Osteoblast (primary cell): ENCODE results near the gene GPATCH3. TPM values are rescaled to one million over a fixed set of nuclear protein-coding genes. Genes with fewer than 3 reads are reported as not detected.
A peak's percentile ranks its signal among the peaks of the same experiment; 100 is the strongest.

Experiments
- DNase-seq: peaks from one replicate; pipeline ENCODE4 v3.0.0; 2011; ENCODE audit warnings: low spot score, mixed read lengths; ENCODE audit not compliant: insufficient read length; ENCODE audit errors: missing footprints
- H2AFZ ChIP-seq: 2 replicates; pipeline ENCODE4 v1.6.0; 2011; ENCODE audit warnings: mild to moderate bottlenecking, low read length
- H3K27ac ChIP-seq: 2 replicates; pipeline ENCODE4 v1.5.1; 2011; ENCODE audit warnings: mild to moderate bottlenecking, low read depth, low read length, moderate library complexity
- H3K27me3 ChIP-seq: 2 replicates; pipeline ENCODE4 v1.6.0; 2012; ENCODE audit warnings: mild to moderate bottlenecking, control low read depth, inconsistent platforms, low read length, moderate library complexity; ENCODE audit not compliant: insufficient read depth
- H3K36me3 ChIP-seq: 2 replicates; pipeline ENCODE4 v1.5.1; 2011; ENCODE audit warnings: mild to moderate bottlenecking, low read length, control low read depth, moderate library complexity; ENCODE audit not compliant: insufficient read depth
- H3K4me1 ChIP-seq: 2 replicates; pipeline ENCODE4 v1.5.1; 2011; ENCODE audit warnings: mild to moderate bottlenecking, low read length, control low read depth, moderate library complexity; ENCODE audit not compliant: insufficient read depth
- H3K4me2 ChIP-seq: 2 replicates; pipeline ENCODE4 v1.6.0; 2011; ENCODE audit warnings: mild to moderate bottlenecking, low read length; ENCODE audit not compliant: insufficient read depth
- H3K4me3 ChIP-seq: fragments of 200-600 bp; sonication (generic); 3 replicates; pipeline ENCODE4 v1.5.1; 2012; ENCODE audit warnings: mild to moderate bottlenecking, low read length, inconsistent platforms; ENCODE audit not compliant: insufficient read depth
- H3K79me2 ChIP-seq: 2 replicates; pipeline ENCODE4 v1.6.0; 2012; ENCODE audit warnings: mild to moderate bottlenecking, low read length, control low read depth, inconsistent platforms; ENCODE audit not compliant: insufficient read depth
- H3K9me3 ChIP-seq: 2 replicates; pipeline ENCODE4 v1.5.1; 2011; ENCODE audit warnings: low read depth, low read length, control low read depth
- H4K20me1 ChIP-seq: 2 replicates; pipeline ENCODE4 v1.6.0; 2012; ENCODE audit warnings: mild to moderate bottlenecking, low read length, control low read depth; ENCODE audit not compliant: insufficient read depth
- CTCF ChIP-seq: IDR thresholded peaks from 2 replicates; pipeline ENCODE4 v1.5.1; 2011; ENCODE audit warnings: mild to moderate bottlenecking, low read depth, low read length, moderate library complexity; ENCODE audit errors: extremely low read depth
- total RNA-seq: library from RNA; depleted of rRNA; stranded (reverse); fragments of >200 nt; gene quantifications from 2 replicates; pipeline ENCODE4 v1.2.3, GENCODE V29; 2012

Gene GPATCH3
- total RNA-seq, 1 donor, result 10.9 TPM

DNA sequence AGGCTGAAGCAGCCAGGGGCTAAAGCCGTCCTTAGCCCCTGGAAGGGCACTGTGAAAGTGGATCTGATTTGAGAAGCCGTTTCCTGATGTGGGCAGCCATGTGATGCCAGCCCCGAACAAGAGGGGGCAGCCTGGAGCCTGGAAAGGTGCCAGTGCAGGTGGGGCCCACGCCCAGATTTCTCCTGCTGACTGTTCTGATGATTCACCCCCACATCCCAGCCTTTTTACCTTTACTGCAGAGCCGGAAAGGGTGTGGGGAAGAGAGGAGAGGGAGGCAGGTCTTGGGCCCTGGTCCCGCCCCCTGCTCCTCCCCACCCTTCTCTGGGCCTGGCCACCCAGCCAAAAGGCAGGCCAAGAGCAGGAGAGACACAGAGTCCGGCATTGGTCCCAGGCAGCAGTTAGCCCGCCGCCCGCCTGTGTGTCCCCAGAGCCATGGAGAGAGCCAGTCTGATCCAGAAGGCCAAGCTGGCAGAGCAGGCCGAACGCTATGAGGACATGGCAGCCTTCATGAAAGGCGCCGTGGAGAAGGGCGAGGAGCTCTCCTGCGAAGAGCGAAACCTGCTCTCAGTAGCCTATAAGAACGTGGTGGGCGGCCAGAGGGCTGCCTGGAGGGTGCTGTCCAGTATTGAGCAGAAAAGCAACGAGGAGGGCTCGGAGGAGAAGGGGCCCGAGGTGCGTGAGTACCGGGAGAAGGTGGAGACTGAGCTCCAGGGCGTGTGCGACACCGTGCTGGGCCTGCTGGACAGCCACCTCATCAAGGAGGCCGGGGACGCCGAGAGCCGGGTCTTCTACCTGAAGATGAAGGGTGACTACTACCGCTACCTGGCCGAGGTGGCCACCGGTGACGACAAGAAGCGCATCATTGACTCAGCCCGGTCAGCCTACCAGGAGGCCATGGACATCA is 37.2 kb downstream of the GPATCH3 start, which contains the start of gene SFN:
SFN (plus strand) TSS at position 369 of the 904 bp plus-strand sequence; CDS start at position 433, 64 bp downstream.
- Histone ChIP-seq H2AFZ (peak within 1 kb of the TSS; percentile 97), H3K27ac (peak within 1 kb of the TSS; percentile 73), H3K4me3 (peak within 1 kb of the TSS; percentile 86), H3K4me1 (peaks cover 23% of the 10 kb centered on the region), H3K79me2 (no peaks in the 10 kb centered on the region), H3K9me3 (no peaks in the 10 kb centered on the region), H3K36me3 (no peaks in the 10 kb centered on the region), H3K27me3 (no peaks in the 10 kb centered on the region), H3K4me2 (peak within 1 kb of the TSS; percentile 97), H4K20me1 (no peaks in the 10 kb centered on the region)
- no peak for DNase-seq
- TF ChIP-seq CTCF, result peak; percentile 27

DNA sequence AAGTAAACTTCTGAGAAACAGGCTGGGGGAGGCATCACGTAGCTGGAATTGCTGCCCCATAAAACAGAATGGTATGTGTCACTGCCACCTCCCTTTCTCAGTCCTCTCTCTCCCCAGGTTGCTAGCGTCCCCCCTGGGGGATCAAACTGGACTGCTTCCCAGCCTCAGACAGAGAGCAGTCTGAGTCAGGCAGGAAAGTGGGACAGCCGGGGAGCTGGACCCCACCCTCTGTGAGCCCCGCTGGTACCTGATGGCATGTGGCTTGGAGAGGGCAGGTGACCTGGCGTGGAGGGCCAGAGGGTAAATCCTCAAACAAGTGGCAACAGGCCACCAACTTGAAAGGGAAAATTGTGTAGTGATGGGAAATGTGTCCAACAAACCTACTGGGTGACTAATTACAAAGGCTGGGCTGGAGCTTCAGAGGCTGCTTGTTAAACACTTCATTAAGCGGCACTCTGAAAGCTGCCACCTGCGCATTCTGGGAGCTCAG is 38.3 kb downstream of the GPATCH3 start:
- Histone ChIP-seq H3K4me3 (no peak overlapping the region), H3K9me3 (no peaks in the 10 kb centered on the region), H3K36me3 (peaks cover 5% of the 10 kb centered on the region), H3K27me3 (no peaks in the 10 kb centered on the region), H3K27ac (no peak overlapping the region), H3K79me2 (no peaks in the 10 kb centered on the region), H3K4me1 (peaks cover 23% of the 10 kb centered on the region), H3K4me2 (no peak overlapping the region), H4K20me1 (no peaks in the 10 kb centered on the region), H2AFZ (no peak overlapping the region)
- DNase-seq, result peak; percentile 92
- no peak for TF ChIP-seq CTCF

DNA sequence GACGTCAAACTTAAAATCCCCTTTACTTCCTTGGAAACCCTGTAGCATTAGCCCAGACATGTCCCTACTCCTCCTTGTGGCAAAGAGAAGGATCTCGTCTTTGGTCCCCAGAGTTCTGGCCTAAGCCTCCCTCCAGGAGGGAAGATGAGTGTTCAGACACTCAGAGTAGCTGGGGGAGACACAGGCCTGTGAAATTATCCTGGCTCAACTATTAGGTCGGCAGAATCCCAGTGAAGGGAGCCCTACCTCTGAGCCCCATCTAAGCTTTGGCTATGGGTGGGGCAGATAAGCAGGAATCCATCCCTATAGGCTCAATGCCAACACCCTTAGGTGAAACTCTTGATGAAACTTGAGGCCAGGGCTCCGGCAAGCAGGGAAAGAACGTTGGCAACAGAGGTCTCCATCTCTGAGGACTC is 39.0 kb downstream of the GPATCH3 start:
- TF ChIP-seq CTCF, result peak; percentile 41
- Histone ChIP-seq H3K27me3 (no peaks in the 10 kb centered on the region), H3K4me1 (peaks cover 23% of the 10 kb centered on the region), H3K4me3 (no peak overlapping the region), H3K9me3 (no peaks in the 10 kb centered on the region), H4K20me1 (no peaks in the 10 kb centered on the region), H3K4me2 (no peak overlapping the region), H2AFZ (no peak overlapping the region), H3K36me3 (peaks cover 5% of the 10 kb centered on the region), H3K79me2 (no peaks in the 10 kb centered on the region), H3K27ac (peak overlapping the region; percentile 9)
- DNase-seq, result peak; percentile 93
